Measurements from ENCODE around the gene DIDO1. TPM values are rescaled to one million over a fixed set of nuclear protein-coding genes. Genes with fewer than 3 reads are reported as not detected.

Gene DIDO1
- total RNA-seq, 1 experiment from 2014 or later = 85.9 TPM

DNA sequence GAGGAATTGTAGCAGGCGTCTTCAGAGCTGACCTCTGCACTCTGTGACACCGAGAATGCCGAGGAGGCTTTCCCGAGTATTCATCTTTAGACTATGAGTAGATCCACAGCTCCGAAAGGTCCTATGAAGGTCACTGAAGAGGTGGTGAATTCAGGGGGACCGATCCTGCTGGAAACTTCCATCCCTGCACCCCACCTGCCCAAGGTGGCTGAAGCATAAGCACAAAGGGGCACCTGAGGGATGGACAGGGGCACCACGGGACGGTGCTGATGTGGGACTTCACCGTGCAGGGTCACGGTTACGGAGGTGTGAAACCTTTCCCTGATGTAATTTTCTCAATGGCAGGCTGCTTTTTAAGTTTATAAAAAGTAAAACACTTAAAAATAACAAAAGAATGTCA is 24.4 kb downstream of the DIDO1 start:
- Histone ChIP-seq H3K4me1 (ENCODE audit: insufficient read depth, low read length) (no peaks in the 10 kb centered on the region; the same call in 1 of the 2 replicates), H2AFZ (ENCODE audit: low read length) (no peak overlapping the region), H3K9ac (ENCODE audit: extremely low read depth, insufficient read length, low read length) (no peak overlapping the region), H2BK12ac (ENCODE audit: insufficient read length, low read depth, low read length) (no peak overlapping the region), H3K4me2 (ENCODE audit: insufficient read depth, insufficient read length, low read length) (no peak overlapping the region), H3K23me2 (ENCODE audit: insufficient read length, low read depth, low read length, poor library complexity, severe bottlenecking) (no peaks in the 10 kb centered on the region), H4K91ac (ENCODE audit: insufficient read length, low read depth, low read length) (no peak overlapping the region), H3K56ac (ENCODE audit: insufficient read length, low read depth, low read length) (no peak overlapping the region), H2BK120ac (ENCODE audit: low read depth, low read length, poor library complexity, severe bottlenecking) (no peak overlapping the region), H3K27me3 (ENCODE audit: insufficient read depth, low read length) (no peaks in the 10 kb centered on the region), H3K9me3 (ENCODE audit: control insufficient read depth, low read depth, low read length) (no peaks in the 10 kb centered on the region), H4K8ac (replicated peaks; ENCODE audit: insufficient read length, low read depth, low read length) (no peak overlapping the region), H4K20me1 (ENCODE audit: control insufficient read depth, insufficient read depth, insufficient read length) (no peaks in the 10 kb centered on the region), H3K4ac (ENCODE audit: low read depth, low read length) (no peak overlapping the region), H3K79me2 (ENCODE audit: insufficient read depth, low read length) (no peaks in the 10 kb centered on the region), H4K5ac (ENCODE audit: insufficient read length, low read depth, low read length) (no peak overlapping the region), H2AK5ac (ENCODE audit: insufficient read length, low read length) (no peak overlapping the region), H3K79me1 (ENCODE audit: insufficient read depth, low read depth, low read length, poor library complexity, severe bottlenecking) (peaks cover 2% of the 10 kb centered on the region), H3K23ac (ENCODE audit: insufficient read length, low read depth, low read length) (no peak overlapping the region), H2BK20ac (ENCODE audit: low read depth, low read length, poor library complexity, severe bottlenecking) (no peak overlapping the region), H3T11ph (ENCODE audit: low read length) (no peak overlapping the region), H3K27ac (ENCODE audit: insufficient read length, low read depth, low read length) (no peak overlapping the region), H2BK15ac (ENCODE audit: low read depth, low read length) (no peak overlapping the region), H2BK5ac (ENCODE audit: insufficient read length, low read length) (no peak overlapping the region), H3K14ac (ENCODE audit: insufficient read depth, low read length) (no peak overlapping the region), H3K18ac (ENCODE audit: insufficient read length, low read depth, low read length) (no peak overlapping the region)
- WGBS (ENCODE audit: extremely low coverage, insufficient read length, low lambda C conversion rate) = no CpG with 5 or more reads among the region's 11 CpGs
- Mint-ChIP-seq H3K9me3 (no peaks in the 10 kb centered on the region; a peak in 1 of 5 replicates), H3K27ac (peak overlapping the region in 1 of 3 experiments; percentile 92; a peak in 3 of 7 replicates), H3K4me3 (peak overlapping the region in 1 of 2 experiments; percentile 16; a peak in 1 of 5 replicates), H3K36me3 (ENCODE audit: insufficient read depth in 1 of 3, low read depth in 3 of 3) (peaks cover 42 to 56% (median 50%) of the 10 kb centered on the region in 3 experiments), H3K4me1 (peaks cover 32 to 37% of the 10 kb centered on the region in 2 experiments), H3K27me3 (ENCODE audit: low read depth) (no peaks in the 10 kb centered on the region)
- DNase-seq = no peak
- TF ChIP-seq, protein P1, sequence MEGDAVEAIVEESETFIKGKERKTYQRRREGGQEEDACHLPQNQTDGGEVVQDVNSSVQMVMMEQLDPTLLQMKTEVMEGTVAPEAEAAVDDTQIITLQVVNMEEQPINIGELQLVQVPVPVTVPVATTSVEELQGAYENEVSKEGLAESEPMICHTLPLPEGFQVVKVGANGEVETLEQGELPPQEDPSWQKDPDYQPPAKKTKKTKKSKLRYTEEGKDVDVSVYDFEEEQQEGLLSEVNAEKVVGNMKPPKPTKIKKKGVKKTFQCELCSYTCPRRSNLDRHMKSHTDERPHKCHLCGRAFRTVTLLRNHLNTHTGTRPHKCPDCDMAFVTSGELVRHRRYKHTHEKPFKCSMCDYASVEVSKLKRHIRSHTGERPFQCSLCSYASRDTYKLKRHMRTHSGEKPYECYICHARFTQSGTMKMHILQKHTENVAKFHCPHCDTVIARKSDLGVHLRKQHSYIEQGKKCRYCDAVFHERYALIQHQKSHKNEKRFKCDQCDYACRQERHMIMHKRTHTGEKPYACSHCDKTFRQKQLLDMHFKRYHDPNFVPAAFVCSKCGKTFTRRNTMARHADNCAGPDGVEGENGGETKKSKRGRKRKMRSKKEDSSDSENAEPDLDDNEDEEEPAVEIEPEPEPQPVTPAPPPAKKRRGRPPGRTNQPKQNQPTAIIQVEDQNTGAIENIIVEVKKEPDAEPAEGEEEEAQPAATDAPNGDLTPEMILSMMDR (conservative IDR thresholded peaks at IDR 0.05) = no peak
